Measurements from ENCODE around the gene SRGAP3.

The SRGAP3 gene

GRCh38 chr3:9226326-9226725 lies 23.1 kb downstream of the SRGAP3 start:
- TF ChIP-seq CTCF (IDR thresholded peaks at IDR 0.05; ENCODE audit: extremely low read depth, missing control alignments) = no peak
- no peak for DNase-seq (ENCODE audit: low spot score)

DNA sequence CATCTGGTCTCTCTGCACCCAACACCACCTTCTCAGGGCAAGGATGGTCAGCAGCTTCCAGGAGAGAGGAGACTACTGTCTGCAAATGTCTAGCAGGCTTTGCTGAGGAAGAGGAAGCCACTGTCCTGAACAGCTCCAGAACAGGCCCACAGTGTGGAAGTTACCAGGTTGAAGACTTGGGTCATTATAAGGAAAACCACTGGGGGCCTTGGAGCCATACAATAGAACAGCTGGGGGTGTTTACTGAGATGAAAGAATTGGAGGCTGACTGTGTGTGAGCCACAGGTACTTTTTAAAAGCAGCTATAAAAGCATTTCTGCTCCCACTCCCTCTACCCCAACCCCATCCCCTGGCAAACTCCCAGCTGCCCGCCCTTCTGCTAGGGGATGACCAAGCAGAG lies 24.2 kb downstream of the SRGAP3 start:
- TF ChIP-seq CTCF (IDR thresholded peaks at IDR 0.05; ENCODE audit: extremely low read depth, missing control alignments) = no peak
- no peak for DNase-seq (ENCODE audit: low spot score)

GRCh38 chr3:9224490-9224889 lies 25.0 kb downstream of the SRGAP3 start:
- no peak for TF ChIP-seq CTCF (IDR thresholded peaks at IDR 0.05; ENCODE audit: extremely low read depth, missing control alignments)

GRCh38 chr3:9223672-9224071 lies 25.8 kb downstream of the SRGAP3 start:
- no peak for TF ChIP-seq CTCF (IDR thresholded peaks at IDR 0.05; ENCODE audit: extremely low read depth, missing control alignments)
- DNase-seq (ENCODE audit: low spot score) = no peak

More at GRCh38 chr3:9224490-9224889, 25.0 kb downstream of the SRGAP3 start:
- DNase-seq (ENCODE audit: low spot score) = peak; percentile 78

GRCh38 chr3:9222956-9223639 lies 26.3 kb downstream of the SRGAP3 start:
- no peak for DNase-seq (ENCODE audit: low spot score)

GRCh38 chr3:9222049-9222448 lies 27.4 kb downstream of the SRGAP3 start:
- no peak for TF ChIP-seq CTCF (IDR thresholded peaks at IDR 0.05; ENCODE audit: extremely low read depth, missing control alignments)
- no peak for DNase-seq (ENCODE audit: low spot score)

More at GRCh38 chr3:9222956-9223639, 26.3 kb downstream of the SRGAP3 start:
- TF ChIP-seq CTCF (IDR thresholded peaks at IDR 0.05; ENCODE audit: extremely low read depth, missing control alignments) = no peak

DNA sequence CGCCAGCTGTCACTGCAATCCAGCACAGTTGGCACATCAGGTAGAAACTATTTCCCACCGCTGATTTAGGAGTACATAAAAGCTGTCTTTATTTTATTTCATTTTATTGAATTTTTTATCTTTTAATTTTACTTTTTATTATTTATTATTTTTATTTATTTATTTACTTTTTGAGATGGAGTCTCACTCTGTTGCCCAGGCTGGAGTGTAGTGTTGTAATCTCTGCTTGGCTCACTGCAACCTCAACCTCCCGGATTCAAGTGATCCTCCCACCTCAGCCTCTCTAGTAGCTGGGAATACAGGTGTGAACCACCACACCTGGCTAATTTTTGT lies 31.0 kb downstream of the SRGAP3 start:
- TF ChIP-seq CTCF (IDR thresholded peaks at IDR 0.05; ENCODE audit: extremely low read depth, missing control alignments) = no peak
- DNase-seq (ENCODE audit: low spot score) = no peak
